RPMI7951 (cell line): Measurements from ENCODE around the gene SMG9. TPM values are rescaled to one million over a fixed set of nuclear protein-coding genes. Genes with fewer than 3 reads are reported as not detected.

Source experiments
- DNase-seq: peaks from one replicate; pipeline ENCODE4 v3.0.0-alpha.2; 2012; ENCODE audit warnings: low read depth
- total RNA-seq: library from RNA; depleted of rRNA; stranded (reverse); fragments of >200 nt; shearing (Covaris generic); gene quantifications from 2 replicates; pipeline ENCODE4 v1.2.3, GENCODE V29; 2014

Gene SMG9
- total RNA-seq, 1 experiment from 2014 or later = 39.3 TPM

- peak; percentile 94 for DNase-seq
These were observed 4.8 kb upstream of the SMG9 start for GRCh38 chr19:43759515-43759914.

GRCh38 chr19:43755256-43755801, 567 bp upstream of the SMG9 start:
- DNase-seq = peak; percentile 82

GRCh38 chr19:43754253-43754502, 584 bp downstream of the SMG9 start:
- DNase-seq = no peak

GRCh38 chr19:43752287-43752875, 2.4 kb downstream of the SMG9 start:
- DNase-seq = no peak

GRCh38 chr19:43751466-43752220, 3.1 kb downstream of the SMG9 start:
- peak; percentile 44 for DNase-seq

GRCh38 chr19:43749898-43750297, 4.9 kb downstream of the SMG9 start:
- DNase-seq = no peak

- no peak for DNase-seq
These were observed 5.6 kb downstream of the SMG9 start for GRCh38 chr19:43749152-43749551.

- DNase-seq = no peak
These were observed 6.1 kb downstream of the SMG9 start for GRCh38 chr19:43748685-43749084.

- no peak for DNase-seq
These were observed 6.6 kb downstream of the SMG9 start for GRCh38 chr19:43748205-43748594.

- DNase-seq = no peak
These were observed 7.1 kb downstream of the SMG9 start for GRCh38 chr19:43747557-43748204.

GRCh38 chr19:43743059-43743458, 11.7 kb downstream of the SMG9 start:
- DNase-seq = peak; percentile 82

- DNase-seq = no peak
These were observed 13.5 kb downstream of the SMG9 start for GRCh38 chr19:43741075-43741825.

- DNase-seq = peak; percentile 79
These were observed 15.1 kb downstream of the SMG9 start for GRCh38 chr19:43739439-43740235.

- DNase-seq = peak; percentile 72
These were observed 16.0 kb downstream of the SMG9 start for GRCh38 chr19:43738780-43739211.

- DNase-seq = no peak
These were observed 18.8 kb downstream of the SMG9 start for GRCh38 chr19:43735957-43736356.

- no peak for DNase-seq
These were observed 19.7 kb downstream of the SMG9 start for GRCh38 chr19:43735013-43735412.

- peak; percentile 96 for DNase-seq
These were observed 22.9 kb downstream of the SMG9 start for GRCh38 chr19:43731846-43732245.

- DNase-seq = no peak
These were observed 23.4 kb downstream of the SMG9 start for GRCh38 chr19:43731346-43731745.

- no peak for DNase-seq
These were observed 24.8 kb downstream of the SMG9 start for GRCh38 chr19:43729919-43730318.

GRCh38 chr19:43727593-43727853, 27.2 kb downstream of the SMG9 start:
- DNase-seq = no peak

- DNase-seq = peak; percentile 42
These were observed 27.8 kb downstream of the SMG9 start for GRCh38 chr19:43726736-43727592.
